HepG2 (cell line): ENCODE data around the gene CAVIN1. TPM values are rescaled to one million over a fixed set of nuclear protein-coding genes. Genes with fewer than 3 reads are reported as not detected.

Source experiments
- ELF1 ChIP-seq: sonication (generic); formaldehyde crosslinking; IDR thresholded peaks from 2 replicates; pipeline ENCODE4 v1.4.0; 2020; ENCODE audit warnings: missing genetic modification reagents
- FIP1L1 ChIP-seq: fragments of 200-400 bp; formaldehyde crosslinking; IDR thresholded peaks from 2 replicates; pipeline ENCODE4 v1.6.1; 2018; ENCODE audit warnings: low read depth, mild to moderate bottlenecking, low read length, moderate library complexity, borderline replicate concordance; ENCODE audit not compliant: insufficient read depth
- KLF16 ChIP-seq, 2 experiments: sonication (generic) in 1 of 2; formaldehyde crosslinking in 1 of 2; IDR thresholded peaks; 2 replicates each; pipeline versions ENCODE4 v1.6.1 to v1.8.0; 2016 to 2023; ENCODE audit warnings: missing genetic modification reagents in 2 of 2, missing compliant biosample characterization in 1 of 2
- KLF6 ChIP-seq: IDR thresholded peaks from 2 replicates; pipeline ENCODE4 v1.8.0; 2016; ENCODE audit warnings: missing biosample characterization, missing genetic modification reagents
- MXD4 ChIP-seq: IDR thresholded peaks from 2 replicates; pipeline ENCODE4 v1.6.1; 2016; ENCODE audit warnings: mild to moderate bottlenecking, missing biosample characterization, missing genetic modification reagents
- NFYC ChIP-seq: IDR thresholded peaks from 2 replicates; pipeline ENCODE4 v1.6.1; 2016; ENCODE audit warnings: missing genetic modification reagents, missing compliant biosample characterization
- PLSCR1 ChIP-seq: sonication (generic); formaldehyde crosslinking; IDR thresholded peaks from 2 replicates; pipeline ENCODE4 v1.5.0; 2020; ENCODE audit warnings: missing genetic modification reagents, mild to moderate bottlenecking, borderline replicate concordance
- STAG1 ChIP-seq: sonication (generic); formaldehyde crosslinking; IDR thresholded peaks from 2 replicates; pipeline ENCODE4 v1.4.0; 2020; ENCODE audit warnings: missing genetic modification reagents
- XBP1 ChIP-seq: sonication (generic); formaldehyde crosslinking; IDR thresholded peaks from 2 replicates; pipeline ENCODE4 v1.5.0; 2020; ENCODE audit warnings: missing genetic modification reagents
- ZNF317 ChIP-seq: sonication (generic); formaldehyde crosslinking; IDR thresholded peaks from 2 replicates; pipeline ENCODE4 v1.5.0; 2020; ENCODE audit warnings: mild to moderate bottlenecking, missing genetic modification reagents
- ZNF446 ChIP-seq: sonication (generic); formaldehyde crosslinking; IDR thresholded peaks from 2 replicates; pipeline ENCODE4 v1.5.0; 2020; ENCODE audit warnings: mild to moderate bottlenecking, missing genetic modification reagents
- ZNF512 ChIP-seq: sonication (generic); formaldehyde crosslinking; IDR thresholded peaks from 2 replicates; pipeline ENCODE4 v1.4.0; 2020; ENCODE audit warnings: mild to moderate bottlenecking, missing genetic modification reagents
- polyA plus RNA-seq, 8 experiments: library from polyadenylated mRNA; depleted of rRNA in 3 of 8; stranded (reverse) in 7 of 8; unstranded in 1 of 8; fragments of >200 nt; fragmentation: Illumina TruSeq in 4 of 8; extraction: Trizol in 4 of 8; gene quantifications; 2 replicates each; pipeline versions ENCODE4 v1.2.1 to v1.2.3, GENCODE V29; 2011 to 2016; ENCODE audit warnings: low read depth in 4 of 8, missing spikeins in 1 of 8, mixed read lengths in 1 of 8; ENCODE audit not compliant: insufficient read depth in 1 of 8
- total RNA-seq, 5 experiments: library from RNA; depleted of rRNA; stranded (reverse); fragments of >200 nt; fragmentation: Illumina TruSeq; extraction: Trizol; gene quantifications; 2 replicates each; pipeline ENCODE4 v1.2.3, GENCODE V29; 2016; ENCODE audit warnings: low read depth in 1 of 5
- TF ChIP-seq, protein P1 (sequence below): sonication (generic); formaldehyde crosslinking; IDR thresholded peaks from 2 replicates; pipeline ENCODE4 v1.5.1; 2020; ENCODE audit warnings: missing genetic modification reagents, mild to moderate bottlenecking, borderline replicate concordance
- TF ChIP-seq, protein P2 (sequence below): sonication (generic); formaldehyde crosslinking; IDR thresholded peaks from 2 replicates; pipeline ENCODE4 v1.4.0; 2020; ENCODE audit warnings: low read depth, mild to moderate bottlenecking, missing genetic modification reagents
- TF ChIP-seq, protein P3 (sequence below): sonication (generic); formaldehyde crosslinking; IDR thresholded peaks from 2 replicates; pipeline ENCODE4 v1.5.1; 2020; ENCODE audit warnings: mild to moderate bottlenecking, missing genetic modification reagents, moderate library complexity
- TF ChIP-seq, protein P4 (sequence below): sonication (generic); formaldehyde crosslinking; IDR thresholded peaks from 2 replicates; pipeline ENCODE4 v1.5.1; 2020; ENCODE audit warnings: mild to moderate bottlenecking, moderate library complexity, missing genetic modification reagents
- TF ChIP-seq, protein P5 (sequence below): sonication (generic); formaldehyde crosslinking; IDR thresholded peaks from 2 replicates; pipeline ENCODE4 v1.9.0; 2021; ENCODE audit warnings: missing genetic modification reagents, mild to moderate bottlenecking, borderline replicate concordance

Gene CAVIN1
- total and polyA plus RNA-seq, 2 of the 13 experiments (the other 11 are each of a cell fraction or from before 2014, with no cell fraction given): 15.9 to 25.5 TPM

DNA sequence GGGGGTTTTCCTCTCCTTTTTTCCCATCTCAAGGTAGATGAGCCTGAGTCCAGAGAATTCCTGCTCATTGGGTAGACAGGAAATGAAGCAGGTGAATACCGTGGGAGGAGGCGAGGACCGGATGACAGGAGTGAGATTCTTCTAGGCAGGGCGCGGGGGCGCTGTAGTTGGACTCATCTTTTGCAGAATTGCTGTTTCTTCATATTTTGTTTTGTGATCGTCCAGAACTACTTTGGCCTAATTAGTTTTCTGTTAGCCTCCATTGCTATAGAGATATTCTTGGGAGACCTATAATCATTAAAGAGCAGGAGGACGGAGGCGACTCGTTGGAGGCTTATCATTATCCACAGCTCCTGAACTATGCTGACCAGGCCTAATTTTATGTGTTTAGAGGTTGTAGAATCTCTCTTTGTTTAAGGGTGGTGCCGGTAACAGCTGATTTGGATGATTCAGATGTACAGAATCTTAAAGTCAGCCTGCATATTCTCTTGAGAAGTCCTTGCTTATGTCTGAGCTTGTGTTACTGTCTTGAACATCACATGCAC, 36.3 kb upstream of the CAVIN1 start (continued):
- TF ChIP-seq, protein P1, sequence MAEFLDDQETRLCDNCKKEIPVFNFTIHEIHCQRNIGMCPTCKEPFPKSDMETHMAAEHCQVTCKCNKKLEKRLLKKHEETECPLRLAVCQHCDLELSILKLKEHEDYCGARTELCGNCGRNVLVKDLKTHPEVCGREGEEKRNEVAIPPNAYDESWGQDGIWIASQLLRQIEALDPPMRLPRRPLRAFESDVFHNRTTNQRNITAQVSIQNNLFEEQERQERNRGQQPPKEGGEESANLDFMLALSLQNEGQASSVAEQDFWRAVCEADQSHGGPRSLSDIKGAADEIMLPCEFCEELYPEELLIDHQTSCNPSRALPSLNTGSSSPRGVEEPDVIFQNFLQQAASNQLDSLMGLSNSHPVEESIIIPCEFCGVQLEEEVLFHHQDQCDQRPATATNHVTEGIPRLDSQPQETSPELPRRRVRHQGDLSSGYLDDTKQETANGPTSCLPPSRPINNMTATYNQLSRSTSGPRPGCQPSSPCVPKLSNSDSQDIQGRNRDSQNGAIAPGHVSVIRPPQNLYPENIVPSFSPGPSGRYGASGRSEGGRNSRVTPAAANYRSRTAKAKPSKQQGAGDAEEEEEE (CRISPR knock-in tag): no peak
- TF ChIP-seq STAG1 (CRISPR knock-in tag) (peak; percentile 47), ZNF512 (CRISPR knock-in tag) (no peak), XBP1 (CRISPR knock-in tag) (no peak), MXD4 (CRISPR knock-in tag) (no peak), ZNF446 (CRISPR knock-in tag) (no peak), KLF6 (peak; percentile 31; the same call in 1 of the 2 replicates), NFYC (CRISPR knock-in tag) (no peak), KLF16 (CRISPR knock-in tag; IDR thresholded peaks at IDR 0.05) (0 out of 4 replicates have a peak, but pooled peaks of 1 of the 2 experiments have one; percentile 5), PLSCR1 (CRISPR knock-in tag) (no peak), FIP1L1 (no peak), ZNF317 (peak; percentile 66; the same call in 1 of the 2 replicates), ELF1 (0 out of 2 replicates have a peak, but pooled peaks have one; percentile 20)
- TF ChIP-seq, protein P2, sequence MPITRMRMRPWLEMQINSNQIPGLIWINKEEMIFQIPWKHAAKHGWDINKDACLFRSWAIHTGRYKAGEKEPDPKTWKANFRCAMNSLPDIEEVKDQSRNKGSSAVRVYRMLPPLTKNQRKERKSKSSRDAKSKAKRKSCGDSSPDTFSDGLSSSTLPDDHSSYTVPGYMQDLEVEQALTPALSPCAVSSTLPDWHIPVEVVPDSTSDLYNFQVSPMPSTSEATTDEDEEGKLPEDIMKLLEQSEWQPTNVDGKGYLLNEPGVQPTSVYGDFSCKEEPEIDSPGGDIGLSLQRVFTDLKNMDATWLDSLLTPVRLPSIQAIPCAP (CRISPR knock-in tag): no peak
- TF ChIP-seq, protein P3, sequence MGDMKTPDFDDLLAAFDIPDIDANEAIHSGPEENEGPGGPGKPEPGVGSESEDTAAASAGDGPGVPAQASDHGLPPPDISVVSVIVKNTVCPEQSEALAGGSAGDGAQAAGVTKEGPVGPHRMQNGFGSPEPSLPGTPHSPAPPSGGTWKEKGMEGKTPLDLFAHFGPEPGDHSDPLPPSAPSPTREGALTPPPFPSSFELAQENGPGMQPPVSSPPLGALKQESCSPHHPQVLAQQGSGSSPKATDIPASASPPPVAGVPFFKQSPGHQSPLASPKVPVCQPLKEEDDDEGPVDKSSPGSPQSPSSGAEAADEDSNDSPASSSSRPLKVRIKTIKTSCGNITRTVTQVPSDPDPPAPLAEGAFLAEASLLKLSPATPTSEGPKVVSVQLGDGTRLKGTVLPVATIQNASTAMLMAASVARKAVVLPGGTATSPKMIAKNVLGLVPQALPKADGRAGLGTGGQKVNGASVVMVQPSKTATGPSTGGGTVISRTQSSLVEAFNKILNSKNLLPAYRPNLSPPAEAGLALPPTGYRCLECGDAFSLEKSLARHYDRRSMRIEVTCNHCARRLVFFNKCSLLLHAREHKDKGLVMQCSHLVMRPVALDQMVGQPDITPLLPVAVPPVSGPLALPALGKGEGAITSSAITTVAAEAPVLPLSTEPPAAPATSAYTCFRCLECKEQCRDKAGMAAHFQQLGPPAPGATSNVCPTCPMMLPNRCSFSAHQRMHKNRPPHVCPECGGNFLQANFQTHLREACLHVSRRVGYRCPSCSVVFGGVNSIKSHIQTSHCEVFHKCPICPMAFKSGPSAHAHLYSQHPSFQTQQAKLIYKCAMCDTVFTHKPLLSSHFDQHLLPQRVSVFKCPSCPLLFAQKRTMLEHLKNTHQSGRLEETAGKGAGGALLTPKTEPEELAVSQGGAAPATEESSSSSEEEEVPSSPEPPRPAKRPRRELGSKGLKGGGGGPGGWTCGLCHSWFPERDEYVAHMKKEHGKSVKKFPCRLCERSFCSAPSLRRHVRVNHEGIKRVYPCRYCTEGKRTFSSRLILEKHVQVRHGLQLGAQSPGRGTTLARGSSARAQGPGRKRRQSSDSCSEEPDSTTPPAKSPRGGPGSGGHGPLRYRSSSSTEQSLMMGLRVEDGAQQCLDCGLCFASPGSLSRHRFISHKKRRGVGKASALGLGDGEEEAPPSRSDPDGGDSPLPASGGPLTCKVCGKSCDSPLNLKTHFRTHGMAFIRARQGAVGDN (CRISPR knock-in tag): no peak
- TF ChIP-seq, protein P4, sequence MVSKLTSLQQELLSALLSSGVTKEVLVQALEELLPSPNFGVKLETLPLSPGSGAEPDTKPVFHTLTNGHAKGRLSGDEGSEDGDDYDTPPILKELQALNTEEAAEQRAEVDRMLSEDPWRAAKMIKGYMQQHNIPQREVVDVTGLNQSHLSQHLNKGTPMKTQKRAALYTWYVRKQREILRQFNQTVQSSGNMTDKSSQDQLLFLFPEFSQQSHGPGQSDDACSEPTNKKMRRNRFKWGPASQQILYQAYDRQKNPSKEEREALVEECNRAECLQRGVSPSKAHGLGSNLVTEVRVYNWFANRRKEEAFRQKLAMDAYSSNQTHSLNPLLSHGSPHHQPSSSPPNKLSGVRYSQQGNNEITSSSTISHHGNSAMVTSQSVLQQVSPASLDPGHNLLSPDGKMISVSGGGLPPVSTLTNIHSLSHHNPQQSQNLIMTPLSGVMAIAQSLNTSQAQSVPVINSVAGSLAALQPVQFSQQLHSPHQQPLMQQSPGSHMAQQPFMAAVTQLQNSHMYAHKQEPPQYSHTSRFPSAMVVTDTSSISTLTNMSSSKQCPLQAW: no peak
- TF ChIP-seq, protein P5, sequence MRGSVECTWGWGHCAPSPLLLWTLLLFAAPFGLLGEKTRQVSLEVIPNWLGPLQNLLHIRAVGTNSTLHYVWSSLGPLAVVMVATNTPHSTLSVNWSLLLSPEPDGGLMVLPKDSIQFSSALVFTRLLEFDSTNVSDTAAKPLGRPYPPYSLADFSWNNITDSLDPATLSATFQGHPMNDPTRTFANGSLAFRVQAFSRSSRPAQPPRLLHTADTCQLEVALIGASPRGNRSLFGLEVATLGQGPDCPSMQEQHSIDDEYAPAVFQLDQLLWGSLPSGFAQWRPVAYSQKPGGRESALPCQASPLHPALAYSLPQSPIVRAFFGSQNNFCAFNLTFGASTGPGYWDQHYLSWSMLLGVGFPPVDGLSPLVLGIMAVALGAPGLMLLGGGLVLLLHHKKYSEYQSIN (CRISPR knock-in tag): no peak
